ENCODE results near the gene ERC2. TPM values are rescaled to one million over a fixed set of nuclear protein-coding genes. Genes with fewer than 3 reads are reported as not detected.
A peak's percentile ranks its signal among the peaks of the same experiment; 100 is the strongest.

The ERC2 gene
- total and polyA plus RNA-seq, 2 donors (not counting 3 experiments of a cell fraction or from before 2014, with no cell fraction given), result 5.6 to 15.5 TPM

DNA sequence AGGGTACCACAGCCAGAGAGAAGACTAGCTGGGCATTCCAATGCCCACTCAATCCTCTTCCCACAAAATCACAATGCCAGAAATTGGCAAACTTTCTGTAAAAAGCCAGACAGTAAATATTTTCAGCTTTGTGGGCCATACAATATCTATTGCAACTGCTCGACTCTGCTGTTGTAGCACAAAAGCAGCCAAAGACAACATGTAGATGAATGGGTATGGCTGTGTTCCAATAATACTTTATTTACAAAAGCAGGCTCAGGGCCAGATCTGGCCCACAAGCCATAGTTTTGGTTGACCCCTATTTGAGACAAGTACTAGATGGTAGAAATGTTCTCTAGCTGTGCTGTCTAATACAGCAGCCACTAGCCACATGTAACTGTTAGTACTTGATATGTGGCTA lies 330.9 kb downstream of the ERC2 start:
- Histone ChIP-seq H2AFZ (ENCODE audit: low read depth, low read length) (no peak overlapping the region), H3K27ac (ENCODE audit: insufficient read depth, low read depth, low read length) (no peak overlapping the region)

More for the DNA sequence above, 330.9 kb downstream of the ERC2 start:
- Histone ChIP-seq H3K79me2 (ENCODE audit: control insufficient read depth, insufficient read depth, low read length) (no peaks in the 10 kb centered on the region), H4K20me1 (replicated peaks; ENCODE audit: control insufficient read depth, extremely low read depth, insufficient read depth, low read length) (no peaks in the 10 kb centered on the region), H3K4me2 (ENCODE audit: insufficient read depth, low read length) (no peak overlapping the region), H3K9me1 (replicated peaks; ENCODE audit: control insufficient read depth, extremely low read depth, insufficient read depth, low read length) (no peaks in the 10 kb centered on the region), H3K9me3 (replicated peaks; ENCODE audit: control insufficient read depth, insufficient read depth, low read length) (no peaks in the 10 kb centered on the region), H3K27me3 (ENCODE audit: control insufficient read depth in 2 of 2, insufficient read depth in 2 of 2, low read length in 2 of 2) (no peaks in the 10 kb centered on the region), H3K4me3 (replicated peaks in 1 of 3; ENCODE audit: insufficient read depth in 1 of 3, low read depth in 1 of 3, low read length in 3 of 3) (no peak overlapping the region), H3K9ac (replicated peaks; ENCODE audit: extremely low read depth, insufficient read depth, low read length) (no peak overlapping the region), H3K4me1 (ENCODE audit: control insufficient read depth, extremely low read depth, insufficient read depth, low read length) (peaks cover 23% of the 10 kb centered on the region), H3K36me3 (ENCODE audit: control insufficient read depth in 2 of 2, extremely low read depth in 1 of 2, insufficient read depth in 2 of 2, low read length in 2 of 2) (no peaks in the 10 kb centered on the region)
- DNase-seq (ENCODE audit: low read depth, low spot score) (peak; percentile 91), FAIRE-seq (peak; percentile 54)
- CTCF ChIA-PET, result interaction anchor here (1.2 kb wide), 1 partner anchor 114 kb away, joined by 3 read pairs; no protein-coding TSS in a partner anchor
- POLR2A ChIA-PET, result no interaction called here
- TF ChIP-seq JUN (IDR thresholded peaks at IDR 0.05; ENCODE audit: borderline replicate concordance, insufficient read depth, insufficient read length, low read depth) (no peak), MAX (IDR thresholded peaks at IDR 0.05; ENCODE audit: insufficient read depth, insufficient read length) (no peak), POLR2A (IDR thresholded peaks at IDR 0.05; ENCODE audit: low read depth, low read length) (no peak), POLR2AphosphoS5 (IDR thresholded peaks at IDR 0.05; ENCODE audit: insufficient read depth, low read depth, low read length) (peak; percentile 52), MYC (IDR thresholded peaks at IDR 0.05; ENCODE audit: low read depth, low read length) (no peak)
- TF ChIP-seq, protein P1, sequence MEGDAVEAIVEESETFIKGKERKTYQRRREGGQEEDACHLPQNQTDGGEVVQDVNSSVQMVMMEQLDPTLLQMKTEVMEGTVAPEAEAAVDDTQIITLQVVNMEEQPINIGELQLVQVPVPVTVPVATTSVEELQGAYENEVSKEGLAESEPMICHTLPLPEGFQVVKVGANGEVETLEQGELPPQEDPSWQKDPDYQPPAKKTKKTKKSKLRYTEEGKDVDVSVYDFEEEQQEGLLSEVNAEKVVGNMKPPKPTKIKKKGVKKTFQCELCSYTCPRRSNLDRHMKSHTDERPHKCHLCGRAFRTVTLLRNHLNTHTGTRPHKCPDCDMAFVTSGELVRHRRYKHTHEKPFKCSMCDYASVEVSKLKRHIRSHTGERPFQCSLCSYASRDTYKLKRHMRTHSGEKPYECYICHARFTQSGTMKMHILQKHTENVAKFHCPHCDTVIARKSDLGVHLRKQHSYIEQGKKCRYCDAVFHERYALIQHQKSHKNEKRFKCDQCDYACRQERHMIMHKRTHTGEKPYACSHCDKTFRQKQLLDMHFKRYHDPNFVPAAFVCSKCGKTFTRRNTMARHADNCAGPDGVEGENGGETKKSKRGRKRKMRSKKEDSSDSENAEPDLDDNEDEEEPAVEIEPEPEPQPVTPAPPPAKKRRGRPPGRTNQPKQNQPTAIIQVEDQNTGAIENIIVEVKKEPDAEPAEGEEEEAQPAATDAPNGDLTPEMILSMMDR (IDR thresholded peaks at IDR 0.05; ENCODE audit: extremely low read depth in 1 of 2, insufficient read depth in 1 of 2, low read depth in 1 of 2, low read length in 2 of 2), result no peak
- intact Hi-C loops (cut with micrococcal nuclease), result loop anchor here (10.0 kb wide), 1 partner anchor 253 kb away; no protein-coding TSS in a partner anchor
- no TSS peak for BruUV-seq (replicated peaks)
- dilution Hi-C loops (cut with MboI; ENCODE audit: extremely low pct_ligation_motif_present, low sequenced_read_pairs), result no loop called here
